WTC11 (cell line): ENCODE measurements around the gene MACF1. TPM values are rescaled to one million over a fixed set of nuclear protein-coding genes. Genes with fewer than 3 reads are reported as not detected.

Experiments
- ATAC-seq: fragments of 200-7000 bp; cut with Tn5 transposase; 2 replicates; pipeline ENCODE4 v1.10.0; 2021; ENCODE audit warnings: mild to moderate bottlenecking, moderate library complexity
- CTCF ChIA-PET: fragments of 300-600 bp; sonication (Branson Sonifier 250); formaldehyde crosslinking; loops from one replicate; lab custom pipeline; 2021; ENCODE audit warnings: antibody characterized with exemption; lab: Charles Lee
- POLR2A ChIA-PET: fragments of 350-600 bp; sonication (Branson Sonifier 250); formaldehyde crosslinking; loops from one replicate; lab custom pipeline; 2021; ENCODE audit warnings: antibody characterized with exemption; lab: Charles Lee
- DNase-seq: peaks from one replicate; pipeline ENCODE4 v3.0.0; 2021; ENCODE audit warnings: low spot score
- H3K27ac Mint-ChIP-seq: 2 replicates; pipeline ENCODE4 v1.8.0; 2021; ENCODE audit warnings: mixed read lengths
- H3K27me3 Mint-ChIP-seq: 2 replicates; pipeline ENCODE4 v1.8.0; 2021; ENCODE audit warnings: low read depth, mild to moderate bottlenecking, moderate library complexity, mixed read lengths
- H3K36me3 Mint-ChIP-seq: 2 replicates; pipeline ENCODE4 v1.8.0; 2021; ENCODE audit warnings: mixed read lengths
- H3K4me1 Mint-ChIP-seq: 2 replicates; pipeline ENCODE4 v1.8.0; 2022; ENCODE audit warnings: mixed read lengths
- H3K4me3 Mint-ChIP-seq: 2 replicates; pipeline ENCODE4 v1.8.0; 2021; ENCODE audit warnings: mild to moderate bottlenecking, moderate library complexity, mixed read lengths
- H3K9me3 Mint-ChIP-seq: 2 replicates; pipeline ENCODE4 v1.8.0; 2021; ENCODE audit warnings: mixed read lengths
- CREB1 ChIP-seq: sonication (generic); formaldehyde crosslinking; IDR thresholded peaks from 2 replicates; pipeline ENCODE4 v1.8.0; 2023; ENCODE audit warnings: mild to moderate bottlenecking, missing genetic modification reagents
- ELF4 ChIP-seq: sonication (generic); formaldehyde crosslinking; IDR thresholded peaks from 2 replicates; pipeline ENCODE4 v1.8.1; 2022; ENCODE audit warnings: low read depth, mild to moderate bottlenecking, moderate library complexity, missing genetic modification reagents
- ETV6 ChIP-seq: sonication (generic); formaldehyde crosslinking; IDR thresholded peaks from 2 replicates; pipeline ENCODE4 v1.8.1; 2022; ENCODE audit warnings: mild to moderate bottlenecking, missing genetic modification reagents
- FOXJ3 ChIP-seq: sonication (generic); formaldehyde crosslinking; IDR thresholded peaks from 2 replicates; pipeline ENCODE4 v1.9.0; 2021; ENCODE audit warnings: missing genetic modification reagents, mild to moderate bottlenecking, borderline replicate concordance
- IRF2 ChIP-seq: sonication (generic); formaldehyde crosslinking; IDR thresholded peaks from 2 replicates; pipeline ENCODE4 v1.8.0; 2022; ENCODE audit warnings: low read depth, missing genetic modification reagents, borderline replicate concordance
- NFATC4 ChIP-seq: fragments of 250-450 bp; sonication (Bioruptor Pico); IDR thresholded peaks from 2 replicates; pipeline ENCODE4 v1.9.0; 2021; ENCODE audit warnings: mild to moderate bottlenecking
- OVOL2 ChIP-seq: fragments of 250-450 bp; sonication (Bioruptor Pico); IDR thresholded peaks from 2 replicates; pipeline ENCODE4 v1.9.0; 2021; ENCODE audit warnings: mild to moderate bottlenecking, borderline replicate concordance
- TEAD4 ChIP-seq: sonication (generic); formaldehyde crosslinking; IDR thresholded peaks from 2 replicates; pipeline ENCODE4 v1.8.0; 2022; ENCODE audit warnings: mild to moderate bottlenecking, missing genetic modification reagents
- ZNF317 ChIP-seq: sonication (generic); formaldehyde crosslinking; IDR thresholded peaks from 2 replicates; pipeline ENCODE4 v1.8.1; 2023; ENCODE audit warnings: low read depth, mild to moderate bottlenecking, moderate library complexity, missing genetic modification reagents, borderline replicate concordance
- ZNF396 ChIP-seq: fragments of 250-450 bp; sonication (Bioruptor Pico); IDR thresholded peaks from 2 replicates; pipeline ENCODE4 v1.8.0; 2021; ENCODE audit warnings: mild to moderate bottlenecking, moderate library complexity, borderline replicate concordance
- ZNF416 ChIP-seq: fragments of 250-450 bp; sonication (Bioruptor Pico); IDR thresholded peaks from 2 replicates; pipeline ENCODE4 v1.9.0; 2021; ENCODE audit warnings: mild to moderate bottlenecking, inconsistent platforms
- total RNA-seq: library from RNA; stranded (reverse); gene quantifications from 3 replicates; pipeline ENCODE4 v1.2.3, GENCODE V29; 2021
- TF ChIP-seq, protein P1 (sequence below): sonication (generic); formaldehyde crosslinking; IDR thresholded peaks from 2 replicates; pipeline ENCODE4 v1.8.1; 2022; ENCODE audit warnings: low read depth, missing genetic modification reagents, borderline replicate concordance
- TF ChIP-seq, protein P2 (sequence below): sonication (generic); formaldehyde crosslinking; IDR thresholded peaks from 2 replicates; pipeline ENCODE4 v1.8.0; 2023; ENCODE audit warnings: missing genetic modification reagents, mild to moderate bottlenecking, borderline replicate concordance
- TF ChIP-seq, protein P3 (sequence below): sonication (generic); formaldehyde crosslinking; IDR thresholded peaks from 2 replicates; pipeline ENCODE4 v1.8.0; 2022; ENCODE audit warnings: mild to moderate bottlenecking, missing genetic modification reagents
- TF ChIP-seq, protein P4 (sequence below): sonication (generic); formaldehyde crosslinking; IDR thresholded peaks from 2 replicates; pipeline ENCODE4 v1.8.0; 2022; ENCODE audit warnings: mild to moderate bottlenecking, missing genetic modification reagents
- TF ChIP-seq, protein P5 (sequence below): fragments of 250-450 bp; sonication (Bioruptor Pico); IDR thresholded peaks from 2 replicates; pipeline ENCODE4 v1.9.0; 2021; ENCODE audit warnings: moderate library complexity, mild to moderate bottlenecking, inconsistent platforms, borderline replicate concordance
- TF ChIP-seq, protein P6 (sequence below): sonication (generic); formaldehyde crosslinking; IDR thresholded peaks from 2 replicates; pipeline ENCODE4 v1.8.1; 2022; ENCODE audit warnings: low read depth, mild to moderate bottlenecking, moderate library complexity, missing genetic modification reagents, borderline replicate concordance

MACF1 gene
- total RNA-seq, 1 experiment from 2014 or later, result 327 TPM

DNA sequence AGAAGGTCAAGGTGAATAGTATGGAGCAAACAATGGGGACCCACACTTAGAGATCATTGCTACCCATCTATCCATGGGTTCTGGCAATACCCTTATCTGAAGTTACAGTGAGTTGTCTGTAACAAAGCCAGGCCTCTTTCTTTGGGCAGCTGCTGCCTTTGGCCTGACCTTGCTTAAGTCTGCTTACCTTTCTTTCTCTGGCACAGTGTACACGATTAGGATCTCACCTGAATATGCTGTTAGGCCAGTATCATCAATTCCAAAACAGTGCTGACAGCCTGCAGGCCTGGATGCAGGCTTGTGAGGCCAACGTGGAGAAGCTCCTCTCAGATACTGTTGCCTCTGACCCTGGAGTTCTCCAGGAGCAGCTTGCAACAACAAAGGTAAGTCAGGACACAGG is 154.0 kb downstream of the MACF1 start:
- H3K4me1 Mint-ChIP-seq, result no peaks in the 10 kb centered on the region
- H3K36me3 Mint-ChIP-seq, result peaks cover 72% of the 10 kb centered on the region
- H3K9me3 Mint-ChIP-seq, result no peaks in the 10 kb centered on the region
- ATAC-seq (no peak), DNase-seq (no peak)
- no peaks in the 10 kb centered on the region for H3K27me3 Mint-ChIP-seq
- ChIA-PET POLR2A (no interaction called here), CTCF (interaction anchor here (1.0 to 1.6 kb wide), 2 partner anchors 20 to 181 kb away, joined by 4 to 6 read pairs; no protein-coding TSS in a partner anchor)
- no peak overlapping the region for H3K4me3 Mint-ChIP-seq
- H3K27ac Mint-ChIP-seq, result no peak overlapping the region
- TF ChIP-seq TEAD4 (no peak), ZNF416 (CRISPR knock-in tag) (no peak), FOXJ3 (CRISPR knock-in tag) (no peak), ELF4 (CRISPR knock-in tag) (no peak), NFATC4 (CRISPR knock-in tag) (no peak), OVOL2 (no peak), IRF2 (no peak), ZNF396 (CRISPR knock-in tag) (no peak), CREB1 (CRISPR knock-in tag) (no peak), ETV6 (CRISPR knock-in tag) (no peak), ZNF317 (CRISPR knock-in tag) (no peak)
- TF ChIP-seq, protein P1, sequence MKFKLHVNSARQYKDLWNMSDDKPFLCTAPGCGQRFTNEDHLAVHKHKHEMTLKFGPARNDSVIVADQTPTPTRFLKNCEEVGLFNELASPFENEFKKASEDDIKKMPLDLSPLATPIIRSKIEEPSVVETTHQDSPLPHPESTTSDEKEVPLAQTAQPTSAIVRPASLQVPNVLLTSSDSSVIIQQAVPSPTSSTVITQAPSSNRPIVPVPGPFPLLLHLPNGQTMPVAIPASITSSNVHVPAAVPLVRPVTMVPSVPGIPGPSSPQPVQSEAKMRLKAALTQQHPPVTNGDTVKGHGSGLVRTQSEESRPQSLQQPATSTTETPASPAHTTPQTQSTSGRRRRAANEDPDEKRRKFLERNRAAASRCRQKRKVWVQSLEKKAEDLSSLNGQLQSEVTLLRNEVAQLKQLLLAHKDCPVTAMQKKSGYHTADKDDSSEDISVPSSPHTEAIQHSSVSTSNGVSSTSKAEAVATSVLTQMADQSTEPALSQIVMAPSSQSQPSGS (CRISPR knock-in tag), result no peak
- TF ChIP-seq, protein P2, sequence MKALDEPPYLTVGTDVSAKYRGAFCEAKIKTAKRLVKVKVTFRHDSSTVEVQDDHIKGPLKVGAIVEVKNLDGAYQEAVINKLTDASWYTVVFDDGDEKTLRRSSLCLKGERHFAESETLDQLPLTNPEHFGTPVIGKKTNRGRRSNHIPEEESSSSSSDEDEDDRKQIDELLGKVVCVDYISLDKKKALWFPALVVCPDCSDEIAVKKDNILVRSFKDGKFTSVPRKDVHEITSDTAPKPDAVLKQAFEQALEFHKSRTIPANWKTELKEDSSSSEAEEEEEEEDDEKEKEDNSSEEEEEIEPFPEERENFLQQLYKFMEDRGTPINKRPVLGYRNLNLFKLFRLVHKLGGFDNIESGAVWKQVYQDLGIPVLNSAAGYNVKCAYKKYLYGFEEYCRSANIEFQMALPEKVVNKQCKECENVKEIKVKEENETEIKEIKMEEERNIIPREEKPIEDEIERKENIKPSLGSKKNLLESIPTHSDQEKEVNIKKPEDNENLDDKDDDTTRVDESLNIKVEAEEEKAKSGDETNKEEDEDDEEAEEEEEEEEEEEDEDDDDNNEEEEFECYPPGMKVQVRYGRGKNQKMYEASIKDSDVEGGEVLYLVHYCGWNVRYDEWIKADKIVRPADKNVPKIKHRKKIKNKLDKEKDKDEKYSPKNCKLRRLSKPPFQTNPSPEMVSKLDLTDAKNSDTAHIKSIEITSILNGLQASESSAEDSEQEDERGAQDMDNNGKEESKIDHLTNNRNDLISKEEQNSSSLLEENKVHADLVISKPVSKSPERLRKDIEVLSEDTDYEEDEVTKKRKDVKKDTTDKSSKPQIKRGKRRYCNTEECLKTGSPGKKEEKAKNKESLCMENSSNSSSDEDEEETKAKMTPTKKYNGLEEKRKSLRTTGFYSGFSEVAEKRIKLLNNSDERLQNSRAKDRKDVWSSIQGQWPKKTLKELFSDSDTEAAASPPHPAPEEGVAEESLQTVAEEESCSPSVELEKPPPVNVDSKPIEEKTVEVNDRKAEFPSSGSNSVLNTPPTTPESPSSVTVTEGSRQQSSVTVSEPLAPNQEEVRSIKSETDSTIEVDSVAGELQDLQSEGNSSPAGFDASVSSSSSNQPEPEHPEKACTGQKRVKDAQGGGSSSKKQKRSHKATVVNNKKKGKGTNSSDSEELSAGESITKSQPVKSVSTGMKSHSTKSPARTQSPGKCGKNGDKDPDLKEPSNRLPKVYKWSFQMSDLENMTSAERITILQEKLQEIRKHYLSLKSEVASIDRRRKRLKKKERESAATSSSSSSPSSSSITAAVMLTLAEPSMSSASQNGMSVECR (CRISPR knock-in tag), result no peak
- TF ChIP-seq, protein P3, sequence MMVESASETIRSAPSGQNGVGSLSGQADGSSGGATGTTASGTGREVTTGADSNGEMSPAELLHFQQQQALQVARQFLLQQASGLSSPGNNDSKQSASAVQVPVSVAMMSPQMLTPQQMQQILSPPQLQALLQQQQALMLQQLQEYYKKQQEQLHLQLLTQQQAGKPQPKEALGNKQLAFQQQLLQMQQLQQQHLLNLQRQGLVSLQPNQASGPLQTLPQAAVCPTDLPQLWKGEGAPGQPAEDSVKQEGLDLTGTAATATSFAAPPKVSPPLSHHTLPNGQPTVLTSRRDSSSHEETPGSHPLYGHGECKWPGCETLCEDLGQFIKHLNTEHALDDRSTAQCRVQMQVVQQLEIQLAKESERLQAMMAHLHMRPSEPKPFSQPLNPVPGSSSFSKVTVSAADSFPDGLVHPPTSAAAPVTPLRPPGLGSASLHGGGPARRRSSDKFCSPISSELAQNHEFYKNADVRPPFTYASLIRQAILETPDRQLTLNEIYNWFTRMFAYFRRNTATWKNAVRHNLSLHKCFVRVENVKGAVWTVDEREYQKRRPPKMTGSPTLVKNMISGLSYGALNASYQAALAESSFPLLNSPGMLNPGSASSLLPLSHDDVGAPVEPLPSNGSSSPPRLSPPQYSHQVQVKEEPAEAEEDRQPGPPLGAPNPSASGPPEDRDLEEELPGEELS (CRISPR knock-in tag), result no peak
- TF ChIP-seq, protein P4, sequence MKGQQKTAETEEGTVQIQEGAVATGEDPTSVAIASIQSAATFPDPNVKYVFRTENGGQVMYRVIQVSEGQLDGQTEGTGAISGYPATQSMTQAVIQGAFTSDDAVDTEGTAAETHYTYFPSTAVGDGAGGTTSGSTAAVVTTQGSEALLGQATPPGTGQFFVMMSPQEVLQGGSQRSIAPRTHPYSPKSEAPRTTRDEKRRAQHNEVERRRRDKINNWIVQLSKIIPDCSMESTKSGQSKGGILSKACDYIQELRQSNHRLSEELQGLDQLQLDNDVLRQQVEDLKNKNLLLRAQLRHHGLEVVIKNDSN (CRISPR knock-in tag), result no peak
- TF ChIP-seq, protein P5, sequence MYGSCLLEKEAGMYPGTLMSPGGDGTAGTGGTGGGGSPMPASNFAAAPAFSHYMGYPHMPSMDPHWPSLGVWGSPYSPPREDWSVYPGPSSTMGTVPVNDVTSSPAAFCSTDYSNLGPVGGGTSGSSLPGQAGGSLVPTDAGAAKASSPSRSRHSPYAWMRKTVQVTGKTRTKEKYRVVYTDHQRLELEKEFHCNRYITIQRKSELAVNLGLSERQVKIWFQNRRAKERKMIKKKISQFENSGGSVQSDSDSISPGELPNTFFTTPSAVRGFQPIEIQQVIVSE (CRISPR knock-in tag), result no peak
- TF ChIP-seq, protein P6, sequence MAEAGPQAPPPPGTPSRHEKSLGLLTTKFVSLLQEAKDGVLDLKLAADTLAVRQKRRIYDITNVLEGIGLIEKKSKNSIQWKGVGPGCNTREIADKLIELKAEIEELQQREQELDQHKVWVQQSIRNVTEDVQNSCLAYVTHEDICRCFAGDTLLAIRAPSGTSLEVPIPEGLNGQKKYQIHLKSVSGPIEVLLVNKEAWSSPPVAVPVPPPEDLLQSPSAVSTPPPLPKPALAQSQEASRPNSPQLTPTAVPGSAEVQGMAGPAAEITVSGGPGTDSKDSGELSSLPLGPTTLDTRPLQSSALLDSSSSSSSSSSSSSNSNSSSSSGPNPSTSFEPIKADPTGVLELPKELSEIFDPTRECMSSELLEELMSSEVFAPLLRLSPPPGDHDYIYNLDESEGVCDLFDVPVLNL (CRISPR knock-in tag), result no peak
- TF ChIP-seq, all 79 proteins: peak for 0
